ACHN (cell line): ENCODE measurements around the gene EID1.

Experiments used
- DNase-seq: peaks from one replicate; pipeline ENCODE4 v3.0.0-alpha.2; 2015
- in situ Hi-C: cut with HindIII; loops from 2 replicates; pipeline ENCODE4 v1.10.0; 2017; ENCODE audit warnings: low sequenced_read_pairs, low pct_ligation_motif_present, low pct_unique_long_range_greater_than_20kb

Gene EID1

DNA sequence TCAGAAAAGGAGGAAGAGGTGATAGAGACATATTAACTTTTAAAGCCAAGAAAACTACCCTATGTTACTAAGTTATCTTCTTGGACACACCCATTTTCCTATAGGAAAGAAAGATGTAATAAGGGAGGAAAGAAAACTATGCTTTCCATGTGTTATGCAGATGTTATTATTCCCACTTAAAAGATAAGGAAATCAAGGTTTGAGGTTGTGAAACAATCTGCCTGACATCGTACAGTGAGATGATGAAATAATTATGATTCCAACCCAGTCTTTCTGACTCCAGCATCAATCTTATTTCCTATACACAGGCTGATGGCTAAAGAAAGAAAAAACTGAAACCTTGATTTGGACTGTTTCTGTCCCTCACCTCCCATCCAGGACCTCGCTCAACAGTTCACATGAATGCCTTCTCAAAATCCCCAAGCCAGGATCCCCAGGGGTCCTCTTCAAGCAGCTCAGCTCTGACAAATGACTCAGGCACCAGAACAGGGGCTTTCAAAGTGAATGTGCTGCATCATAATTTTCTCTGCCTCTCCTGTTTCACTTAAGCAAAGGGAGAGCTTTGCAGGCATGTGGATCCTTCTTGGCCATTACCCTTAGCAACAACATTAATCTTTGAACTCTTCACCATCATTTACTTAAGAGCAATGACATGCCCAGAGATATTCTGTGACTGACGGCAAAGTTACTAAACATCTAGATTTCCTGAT, 12.4 kb upstream of the EID1 start:
- in situ Hi-C loops = no loop called here
- DNase-seq = no peak

DNA sequence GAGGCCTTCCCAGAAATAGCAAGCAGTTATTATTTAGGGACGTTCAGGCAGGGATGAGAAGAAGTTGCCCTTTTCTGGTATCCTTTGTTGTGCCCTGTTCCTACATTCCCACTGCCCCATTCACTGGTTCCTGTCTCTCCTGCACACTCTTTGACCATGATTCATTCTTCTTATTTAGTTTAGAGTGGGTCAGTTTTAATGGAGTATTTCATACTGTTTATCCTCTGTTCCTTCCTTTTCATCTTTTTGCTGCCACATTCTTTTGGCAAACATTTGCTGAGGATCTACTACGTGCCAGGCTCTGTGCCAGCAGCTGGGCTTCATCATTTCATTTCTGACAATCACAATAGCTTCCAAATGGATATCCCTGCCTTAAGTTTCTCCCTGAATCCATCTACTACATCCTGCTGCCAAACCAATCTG, 11.8 kb upstream of the EID1 start:
- in situ Hi-C loops = no loop called here

DNA sequence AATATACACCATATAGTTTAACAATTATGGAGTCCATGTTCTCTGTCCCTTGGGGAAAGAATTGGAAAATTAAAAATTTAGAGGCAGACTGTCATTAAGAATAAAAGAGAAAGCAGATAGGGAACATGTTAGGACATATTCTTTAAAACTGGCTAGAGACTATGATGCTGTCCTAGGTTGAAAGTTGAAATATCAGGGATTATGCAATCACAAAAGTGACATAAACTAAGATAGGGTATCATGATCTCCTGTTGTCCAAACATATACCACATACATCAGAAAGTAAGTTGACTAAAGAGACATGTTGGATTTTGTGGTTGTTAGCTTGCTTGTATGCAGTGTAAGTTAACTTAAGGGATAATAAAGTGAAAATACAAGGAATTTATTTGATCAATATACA, 9.9 kb upstream of the EID1 start:
- in situ Hi-C loops = no loop called here
- no peak for DNase-seq

More for the DNA sequence above, 11.8 kb upstream of the EID1 start:
- DNase-seq = no peak

DNA sequence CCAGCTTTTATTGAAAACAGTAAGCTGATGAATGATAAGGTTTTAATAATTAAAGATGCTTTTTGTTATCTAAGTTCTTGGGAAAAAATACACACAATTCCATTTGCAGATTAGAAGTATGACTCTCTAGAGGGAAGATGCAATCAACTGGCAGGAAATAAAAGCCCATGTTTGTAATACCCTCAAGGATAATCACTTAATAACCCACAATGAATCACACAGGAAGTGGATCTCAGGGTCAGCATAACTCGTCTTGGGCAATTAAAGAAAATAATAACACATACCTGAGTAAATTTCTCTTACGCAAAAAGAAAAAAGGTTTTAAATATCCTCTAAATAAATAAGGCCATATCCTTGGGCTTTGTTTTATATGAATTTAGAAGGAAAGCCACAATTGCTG, 9.4 kb upstream of the EID1 start:
- in situ Hi-C loops = no loop called here
- DNase-seq = peak; percentile 22

DNA sequence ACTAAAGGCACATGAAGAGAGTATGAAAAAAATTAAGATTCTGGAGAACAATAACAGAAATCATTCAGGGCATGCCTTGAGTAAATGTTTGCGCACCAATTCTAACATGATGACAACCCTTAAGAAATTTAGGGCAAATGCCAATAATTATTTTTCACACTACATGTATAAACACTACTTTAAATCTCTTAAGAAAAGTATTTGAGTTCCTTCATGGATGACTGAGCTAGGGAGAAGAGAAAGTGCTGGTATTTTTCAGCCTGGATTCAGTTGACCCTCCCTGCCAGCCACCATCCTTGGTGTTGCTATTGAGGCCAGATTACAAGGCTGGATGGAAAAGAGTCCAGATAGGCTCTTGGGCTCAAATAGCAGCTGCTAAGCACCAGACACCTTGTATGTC, 8.0 kb upstream of the EID1 start:
- DNase-seq = no peak
- in situ Hi-C loops = no loop called here

DNA sequence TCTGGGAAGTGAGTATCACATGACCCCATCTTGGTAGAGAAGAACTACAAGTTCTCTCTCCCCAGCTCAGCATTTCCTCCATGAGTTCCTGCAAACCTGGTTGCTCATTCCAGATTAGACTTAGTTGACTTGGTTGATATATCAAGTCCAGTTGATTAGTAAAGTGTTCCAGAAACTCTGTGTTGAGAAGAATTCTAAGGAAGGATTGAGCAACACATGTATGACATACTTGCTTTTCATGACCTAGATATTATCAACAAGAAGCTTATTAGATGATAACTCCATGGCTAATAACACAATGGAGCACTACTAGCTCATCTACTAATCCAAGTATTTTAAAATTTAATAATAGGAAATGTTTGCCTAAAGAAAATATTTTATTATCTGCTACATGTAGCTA, 6.4 kb upstream of the EID1 start:
- in situ Hi-C loops = no loop called here
- DNase-seq = no peak

DNA sequence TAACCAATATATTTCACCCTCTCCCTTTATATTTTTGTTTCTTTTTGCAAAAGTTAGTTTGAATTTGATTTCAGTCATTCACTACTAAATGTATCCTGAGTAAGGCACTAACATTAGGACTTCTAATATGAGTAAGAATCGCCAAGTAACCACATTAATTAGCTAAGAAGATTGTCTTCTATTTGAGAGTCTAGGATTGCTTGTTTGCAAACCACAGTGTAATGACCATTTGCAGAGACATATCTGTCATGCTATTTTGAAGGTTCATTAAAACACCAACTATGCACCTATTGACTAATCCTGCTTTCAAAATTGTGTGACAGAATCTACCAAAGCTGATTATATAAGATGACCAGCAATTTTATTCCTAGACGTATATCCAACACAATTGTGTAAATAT, 5.3 kb upstream of the EID1 start:
- no peak for DNase-seq

DNA sequence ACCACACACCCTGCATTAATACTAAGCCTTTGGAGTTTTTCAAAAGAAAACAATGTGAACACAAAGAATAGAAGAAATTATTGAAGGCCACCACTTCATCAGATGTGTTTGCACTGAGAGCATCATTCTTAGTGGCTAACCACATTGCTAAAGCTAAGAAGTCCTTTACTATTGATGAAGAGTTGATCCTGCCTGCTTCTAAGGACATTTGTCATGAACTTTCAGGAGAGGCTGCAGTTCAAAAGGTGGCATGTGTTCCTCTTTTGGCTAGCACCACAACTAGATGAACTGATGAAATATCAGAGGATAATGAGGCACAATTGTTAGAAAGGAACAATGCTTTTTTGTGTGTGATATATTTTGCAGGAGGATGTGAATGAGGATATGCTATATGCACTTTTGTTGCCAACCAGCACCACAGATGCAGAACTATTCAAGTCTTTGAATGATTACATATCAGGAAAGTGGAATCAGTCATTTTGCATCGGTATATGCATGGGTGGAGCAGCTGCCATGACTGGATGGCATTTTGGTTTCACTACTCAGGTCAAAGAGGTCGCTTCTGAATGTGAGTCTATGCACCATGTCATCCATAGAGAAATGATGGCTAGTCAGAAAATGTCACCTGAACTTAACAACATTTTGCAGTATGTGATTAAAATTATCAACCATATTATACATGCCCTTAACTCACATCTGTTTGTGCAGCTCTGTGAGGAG, 2.5 kb upstream of the EID1 start:
- no peak for DNase-seq
- in situ Hi-C loops = no loop called here

More for the DNA sequence above, 5.3 kb upstream of the EID1 start:
- in situ Hi-C loops = no loop called here

DNA sequence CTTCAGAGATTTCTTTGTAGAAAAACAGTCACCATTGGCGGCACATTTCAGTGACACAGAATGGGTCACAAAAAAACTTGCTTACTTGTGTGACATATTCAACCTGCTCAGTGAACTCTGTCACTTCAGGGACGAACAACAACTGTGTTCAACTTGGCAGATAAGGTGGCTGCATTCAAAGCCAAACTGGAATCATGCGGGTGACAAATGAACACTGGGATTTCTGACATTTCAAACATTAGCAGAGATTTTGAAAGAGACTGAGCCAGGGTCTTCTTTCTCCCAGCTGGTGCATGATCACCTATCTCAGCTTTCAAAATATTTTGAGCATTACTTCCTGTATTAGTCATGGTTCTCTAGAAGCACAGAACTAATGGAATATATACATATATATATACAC, 1.9 kb upstream of the EID1 start:
- DNase-seq = no peak
- in situ Hi-C loops = no loop called here

DNA sequence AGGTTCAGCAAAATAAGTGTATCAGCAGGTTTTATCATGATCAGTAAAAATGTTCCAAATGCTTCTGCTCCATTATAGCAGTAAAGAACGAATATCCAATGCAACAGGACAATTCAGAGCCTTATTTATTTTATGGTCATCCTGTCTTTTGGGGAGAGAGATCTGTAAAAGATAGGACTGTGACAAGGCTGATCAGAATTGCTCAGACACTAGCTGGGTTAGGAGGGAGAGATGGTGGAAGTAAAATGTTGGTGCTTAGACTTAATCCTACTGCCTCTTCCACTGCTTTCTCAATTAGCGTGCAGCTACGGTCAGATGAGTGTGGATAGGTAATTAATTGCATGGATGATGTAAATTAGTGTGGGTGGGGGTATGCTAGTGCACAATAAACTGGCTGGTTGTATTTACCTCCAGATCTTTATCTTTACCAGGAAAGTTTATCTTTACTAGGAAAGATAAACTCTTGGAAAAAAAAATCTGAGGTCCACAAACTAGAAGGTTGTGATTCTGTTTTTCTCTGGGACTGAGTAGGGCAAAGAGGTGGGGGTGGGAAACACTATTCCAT, 2.2 kb downstream of the EID1 start:
- in situ Hi-C loops = no loop called here
- DNase-seq = no peak

DNA sequence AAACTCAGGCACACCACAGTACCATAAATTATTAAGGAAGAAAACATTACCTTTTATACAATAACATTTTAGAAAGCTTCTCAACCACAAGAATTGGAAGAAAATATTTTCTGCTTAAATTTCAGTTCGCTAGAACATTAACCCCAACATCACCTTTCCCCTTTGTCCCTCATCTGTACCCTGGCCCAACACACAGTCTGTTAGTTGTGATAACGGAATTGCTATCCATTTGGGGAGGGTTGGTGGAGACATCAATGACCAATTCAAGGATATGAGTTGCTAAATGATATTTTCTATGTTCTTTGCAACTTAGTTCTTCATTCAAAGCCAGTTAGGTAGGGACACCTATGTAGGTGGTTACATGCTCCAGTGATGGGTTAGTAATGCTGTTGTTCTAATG, 5.8 kb downstream of the EID1 start:
- in situ Hi-C loops = no loop called here
- no peak for DNase-seq

DNA sequence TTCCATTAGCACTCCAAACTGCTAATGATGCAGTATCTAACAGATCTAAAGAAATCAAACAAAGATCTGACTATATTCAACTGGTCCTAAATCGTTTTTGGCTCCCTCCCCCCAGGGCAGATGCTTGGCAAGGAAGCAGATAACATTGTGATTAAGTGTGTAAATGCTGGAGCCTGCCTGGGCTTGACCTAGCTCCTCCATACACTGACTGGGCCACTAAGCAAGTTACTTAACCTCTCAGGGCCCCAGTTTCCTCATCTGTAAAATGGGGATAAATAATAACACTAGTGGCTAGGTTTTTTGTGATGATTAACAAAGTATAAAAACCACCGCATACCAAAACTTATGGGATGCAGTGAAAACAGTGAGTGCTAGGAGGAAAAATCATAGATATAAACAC, 9.2 kb downstream of the EID1 start:
- DNase-seq = no peak
- in situ Hi-C loops = no loop called here

DNA sequence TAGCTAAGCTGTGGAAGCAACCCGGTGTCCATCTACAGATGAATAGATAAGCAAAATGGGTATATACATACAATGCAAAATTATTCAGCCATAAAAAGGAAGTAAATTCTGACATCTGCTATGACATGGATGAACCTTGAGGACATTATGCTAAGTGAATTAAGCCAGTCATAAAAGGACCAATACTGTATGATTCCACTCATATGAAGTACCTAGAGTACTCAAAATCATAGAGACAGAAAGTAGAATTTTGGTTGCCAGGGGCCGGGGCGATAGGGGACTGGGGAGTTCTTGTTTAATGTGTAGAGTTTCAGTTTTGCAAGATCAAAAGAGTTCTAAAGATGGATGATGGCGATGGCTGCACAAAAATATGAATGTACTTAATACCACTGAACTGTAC, 10.3 kb downstream of the EID1 start:
- DNase-seq = no peak
- in situ Hi-C loops = no loop called here

DNA sequence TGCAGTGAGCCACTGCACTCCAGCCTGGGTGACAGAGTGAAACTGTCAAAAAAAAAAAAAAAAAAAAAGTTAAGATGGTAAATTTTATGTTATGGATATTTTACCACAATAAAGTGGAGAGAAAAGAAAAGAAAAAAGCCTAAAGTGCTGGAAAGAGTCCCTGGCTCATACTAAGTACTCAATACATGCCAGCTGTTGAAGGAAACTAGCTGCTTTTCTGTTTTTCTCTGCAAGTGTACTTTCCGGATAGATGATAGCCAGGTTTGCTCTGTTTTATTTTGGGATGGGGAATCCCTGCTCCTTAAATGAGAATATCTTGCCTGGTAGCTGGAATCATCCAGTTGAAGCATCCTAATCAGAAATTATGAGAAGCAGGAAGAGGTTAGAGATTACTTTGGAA, 10.9 kb downstream of the EID1 start:
- in situ Hi-C loops = no loop called here
- DNase-seq = no peak

DNA sequence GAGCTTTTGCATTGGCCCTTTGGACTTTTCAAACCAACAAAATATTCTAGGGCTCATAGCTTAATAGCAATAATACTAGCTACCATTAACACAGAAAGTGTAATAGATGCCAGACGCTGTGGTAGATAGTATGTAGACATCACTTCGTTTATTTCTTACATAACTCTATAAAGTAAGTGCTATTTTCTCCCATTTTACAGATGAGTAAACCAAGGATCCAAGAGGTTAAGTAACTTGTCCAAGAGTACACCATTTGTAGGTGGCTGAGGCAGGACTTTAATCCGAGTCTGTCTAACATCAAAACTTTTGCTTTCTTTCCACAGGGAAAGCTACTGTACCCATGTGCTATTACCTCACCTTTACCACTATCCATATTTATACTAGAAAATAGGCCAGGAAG, 12.0 kb downstream of the EID1 start:
- in situ Hi-C loops = no loop called here
- no peak for DNase-seq

DNA sequence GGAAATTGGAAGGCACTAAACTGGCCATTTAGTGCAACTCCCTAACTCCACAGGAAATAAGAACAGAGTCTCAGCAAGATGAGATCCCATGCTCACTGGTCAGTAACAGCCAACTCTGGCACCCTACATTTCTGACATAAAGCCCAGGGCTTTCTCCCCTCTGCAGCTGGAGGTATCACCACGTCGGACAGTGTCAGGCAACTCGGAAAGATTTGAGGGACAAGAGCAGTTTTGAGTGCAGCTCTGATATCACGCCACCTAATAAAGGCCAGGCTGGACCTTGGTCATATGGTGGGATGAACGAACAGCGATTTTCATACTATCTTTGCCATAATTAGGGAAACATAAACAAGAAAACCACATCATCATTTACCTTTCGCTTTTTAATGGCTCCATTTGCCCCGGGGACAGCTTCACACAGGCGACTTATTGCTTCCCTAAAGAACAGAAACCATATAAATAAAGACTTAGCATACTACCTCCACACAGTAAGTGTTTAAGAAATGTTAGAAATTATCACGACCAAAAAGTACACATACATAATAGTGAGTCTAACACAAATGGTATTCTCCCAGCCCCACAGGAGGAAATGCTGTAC, 12.5 kb downstream of the EID1 start:
- DNase-seq = no peak
- in situ Hi-C loops = no loop called here

DNA sequence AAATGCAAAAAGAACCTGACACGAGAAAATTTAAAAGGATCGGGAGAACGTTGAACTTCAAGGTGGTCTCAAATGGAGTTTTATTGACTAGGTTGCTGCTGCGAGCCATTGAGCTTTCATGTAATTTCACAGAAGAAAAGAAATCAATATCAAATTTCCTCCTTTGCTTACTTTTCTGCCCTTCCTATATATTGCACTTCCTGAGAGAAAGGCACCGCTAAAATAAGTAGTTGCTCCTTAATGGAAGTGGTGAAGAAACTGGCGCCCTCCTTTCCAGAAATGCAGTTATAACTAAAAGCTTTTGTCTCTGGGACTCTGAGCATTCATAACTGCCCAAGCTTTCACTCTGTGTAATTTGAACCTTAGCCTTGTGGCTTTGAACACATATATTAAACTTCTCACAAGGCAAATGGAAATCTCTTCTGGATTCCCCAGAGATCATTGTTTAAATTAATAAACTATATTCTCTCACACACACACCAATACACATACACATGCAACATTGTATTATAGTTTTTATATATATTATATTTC, 13.4 kb downstream of the EID1 start:
- in situ Hi-C loops = no loop called here

DNA sequence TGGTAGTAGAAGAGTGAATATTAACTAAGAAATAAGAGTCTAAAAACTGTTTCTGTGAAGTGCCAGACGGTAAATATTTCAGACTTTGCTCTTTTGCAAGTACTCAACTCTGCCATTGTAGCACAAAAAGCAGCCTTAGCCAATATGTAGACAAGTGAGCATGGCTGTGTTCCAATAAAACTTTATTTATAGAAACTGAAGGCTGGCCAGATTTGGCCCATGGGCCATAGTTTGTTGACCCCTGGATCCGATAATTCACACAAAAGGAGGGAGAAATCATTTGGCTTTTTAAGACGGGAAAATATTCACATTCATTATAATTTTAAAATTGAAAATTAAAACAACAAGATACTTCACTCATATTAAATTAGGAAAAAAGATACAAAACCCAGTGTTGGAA, 15.4 kb downstream of the EID1 start:
- in situ Hi-C loops = no loop called here

More for the DNA sequence above, 13.4 kb downstream of the EID1 start:
- no peak for DNase-seq

More for the DNA sequence above, 15.4 kb downstream of the EID1 start:
- DNase-seq = no peak
